Activated CD8-positive, alpha-beta memory T cell treated with anti-CD3 and anti-CD28 coated beads, Interleukin-2, amount 50 U/mL, for 1 hour (primary cell): Measurements from ENCODE around the gene DBX1.
"Not testable (repeated sequence)": the region's sequence is repeated elsewhere in the genome, so short reads cannot be mapped to it uniquely, and the experiment has no call there.

Source experiments
- DNase-seq: peaks from one replicate; pipeline ENCODE4 v3.0.0-alpha.2; 2020; ENCODE audit errors: extremely low read depth

DBX1 gene

GRCh38 chr11:20161923-20162744 is 1.9 kb upstream of the DBX1 start:
- no peak for DNase-seq

- no peak for DNase-seq
These were observed 1.1 kb upstream of the DBX1 start for GRCh38 chr11:20161230-20161918.

GRCh38 chr11:20159466-20160381 is 551 bp downstream of the DBX1 start:
- no peak for DNase-seq

- no peak for DNase-seq
These were observed 1.5 kb downstream of the DBX1 start for GRCh38 chr11:20158597-20159257.

- no peak for DNase-seq
These were observed 2.5 kb downstream of the DBX1 start for GRCh38 chr11:20157728-20158127.

GRCh38 chr11:20156876-20157613 is 3.2 kb downstream of the DBX1 start:
- no peak for DNase-seq

GRCh38 chr11:20156280-20156875 is 3.9 kb downstream of the DBX1 start:
- peak; percentile 13 for DNase-seq

GRCh38 chr11:20155683-20156279 is 4.5 kb downstream of the DBX1 start:
- DNase-seq, result no peak

GRCh38 chr11:20154381-20154780 is 5.9 kb downstream of the DBX1 start:
- no peak for DNase-seq

GRCh38 chr11:20138707-20139106 is 21.6 kb downstream of the DBX1 start:
- no peak for DNase-seq

GRCh38 chr11:20137637-20138036 is 22.6 kb downstream of the DBX1 start:
- no peak for DNase-seq

GRCh38 chr11:20134991-20135736 is 25.1 kb downstream of the DBX1 start:
- no peak for DNase-seq

- no peak for DNase-seq
These were observed 27.6 kb downstream of the DBX1 start for GRCh38 chr11:20132667-20133039.

- no peak for DNase-seq
These were observed 28.2 kb downstream of the DBX1 start for GRCh38 chr11:20131788-20132666.

GRCh38 chr11:20129665-20130064 is 30.6 kb downstream of the DBX1 start:
- DNase-seq, result no peak

GRCh38 chr11:20128528-20128825 is 31.8 kb downstream of the DBX1 start:
- DNase-seq, result not testable (repeated sequence)

- peak; percentile 30 for DNase-seq
These were observed 32.4 kb downstream of the DBX1 start for GRCh38 chr11:20127671-20128527.

- no peak for DNase-seq
These were observed 33.6 kb downstream of the DBX1 start for GRCh38 chr11:20126724-20127123.
